Gastroesophageal sphincter (tissue), 4 donors: ENCODE measurements around the gene MTUS2. TPM values are rescaled to one million over a fixed set of nuclear protein-coding genes. Genes with fewer than 3 reads are reported as not detected.
A peak's percentile ranks its signal among the peaks of the same experiment; 100 is the strongest.

ENCODE experiments used
- ATAC-seq: fragments of 150-250 bp; one replicate; pipeline ENCODE4 v1.9.1; 2016; ENCODE audit warnings: mild to moderate bottlenecking, moderate library complexity
- H3K27ac ChIP-seq, 4 donors: fragments of 200-600 bp; sonication (generic) in 3 of 4; 1 replicate in 3 of 4; 2 replicates in 1 of 4; pipeline ENCODE4 v1.5.1; 2016 to 2019
- H3K27me3 ChIP-seq: fragments of 200-600 bp; sonication (generic); one replicate; pipeline ENCODE4 v1.5.1; 2019
- H3K36me3 ChIP-seq, 2 donors: fragments of 200-600 bp; sonication (generic); one replicate each; pipeline ENCODE4 v1.5.1; 2019; ENCODE audit warnings: control low read depth in 1 of 2
- H3K4me1 ChIP-seq, 3 donors: fragments of 200-600 bp; sonication (generic); 1 replicate in 2 of 3; 2 replicates in 1 of 3; pipeline ENCODE4 v1.5.1; 2016 to 2019; ENCODE audit warnings: control low read depth in 2 of 3
- H3K4me3 ChIP-seq, 2 donors: fragments of 200-600 bp; sonication (generic); one replicate each; pipeline ENCODE4 v1.5.1; 2019; ENCODE audit warnings: mild to moderate bottlenecking in 1 of 2, moderate library complexity in 1 of 2
- H3K9me3 ChIP-seq, 3 donors: fragments of 200-600 bp; sonication (generic); one replicate each; pipeline ENCODE4 v1.5.1; 2017 to 2019; ENCODE audit warnings: control low read depth in 2 of 3
- EP300 ChIP-seq: sonication (generic); formaldehyde crosslinking; IDR thresholded peaks from one replicate; pipeline ENCODE4 v1.6.1; 2017; ENCODE audit warnings: antibody characterized with exemption, mild to moderate bottlenecking
- POLR2A ChIP-seq, 2 donors: fragments of 450-650 bp; IDR thresholded peaks; one replicate each; pipeline ENCODE4 v1.6.1; 2017; ENCODE audit warnings: antibody characterized with exemption in 2 of 2, mild to moderate bottlenecking in 2 of 2, moderate library complexity in 1 of 2
- POLR2AphosphoS5 ChIP-seq: sonication (generic); formaldehyde crosslinking; IDR thresholded peaks from one replicate; pipeline ENCODE4 v1.6.1; 2017; ENCODE audit warnings: antibody characterized with exemption
- WGBS, 2 donors: methylation state at CpG; one replicate each; pipeline ENCODE4 v1.1.5; 2018; ENCODE audit warnings: low coverage in 1 of 2; 5-methylcytosine and 5-hydroxymethylcytosine counted together
- total RNA-seq, 4 donors: library from RNA; depleted of rRNA; stranded (reverse); fragments of >200 nt; gene quantifications; one replicate each; pipeline ENCODE4 v1.1.0, GENCODE V29; 2016
- TF ChIP-seq, protein P1 (sequence below), 4 experiments: fragments of 200-600 bp in 2 of 4; fragments of 450-650 bp in 2 of 4; sonication (generic) in 1 of 4; IDR thresholded peaks; one replicate each; pipeline ENCODE4 v1.5.1; 2017 to 2019; ENCODE audit warnings: antibody characterized with exemption in 4 of 4, mild to moderate bottlenecking in 2 of 4, moderate library complexity in 2 of 4

MTUS2 gene
- total RNA-seq, 4 donors from 2014 or later: 0.67 to 36.7 (median 18.4) TPM

DNA sequence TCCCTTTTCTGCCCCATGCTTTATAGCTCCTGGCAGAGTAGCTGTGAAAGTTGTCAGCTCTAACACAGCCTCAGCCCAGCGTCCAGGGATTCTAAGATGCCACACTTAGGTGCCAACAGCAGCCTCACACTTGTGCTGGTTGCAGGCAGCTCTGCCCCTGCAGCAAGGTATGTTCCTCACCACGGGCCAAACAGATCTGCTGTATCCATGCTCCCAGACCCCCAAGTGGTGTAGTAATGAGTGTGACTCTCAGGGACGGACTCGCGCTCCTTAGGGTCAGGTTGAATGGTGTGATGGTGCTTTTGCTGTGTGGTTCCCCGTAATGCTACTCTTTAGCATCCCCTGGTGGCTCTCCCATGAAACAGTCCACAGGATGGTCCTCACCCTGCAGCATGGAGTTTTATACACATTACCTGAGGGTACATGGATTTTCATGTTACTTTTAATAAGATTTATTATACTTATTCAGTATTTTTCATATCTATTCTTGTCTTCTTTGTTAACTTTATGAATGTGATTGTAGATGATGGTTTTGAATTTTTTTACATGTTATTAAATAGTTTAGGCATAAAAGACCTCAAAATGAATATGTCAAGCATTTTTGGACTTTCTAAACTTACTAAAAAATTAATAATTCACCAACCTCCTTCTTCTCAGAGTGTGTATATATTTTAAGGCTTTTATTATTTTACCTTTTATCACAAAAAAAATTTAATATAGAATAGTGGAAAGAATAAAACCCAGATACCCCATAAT lies 542.9 kb downstream of the MTUS2 start:
- no peaks in the 10 kb centered on the region for H3K27me3 ChIP-seq
- no peaks in the 10 kb centered on the region for H3K4me1 ChIP-seq
- H3K4me3 ChIP-seq: no peak overlapping the region
- no peaks in the 10 kb centered on the region for H3K9me3 ChIP-seq
- no peak overlapping the region for H3K27ac ChIP-seq
- TF ChIP-seq EP300: no peak
- no peak for TF ChIP-seq POLR2AphosphoS5
- TF ChIP-seq, protein P1, sequence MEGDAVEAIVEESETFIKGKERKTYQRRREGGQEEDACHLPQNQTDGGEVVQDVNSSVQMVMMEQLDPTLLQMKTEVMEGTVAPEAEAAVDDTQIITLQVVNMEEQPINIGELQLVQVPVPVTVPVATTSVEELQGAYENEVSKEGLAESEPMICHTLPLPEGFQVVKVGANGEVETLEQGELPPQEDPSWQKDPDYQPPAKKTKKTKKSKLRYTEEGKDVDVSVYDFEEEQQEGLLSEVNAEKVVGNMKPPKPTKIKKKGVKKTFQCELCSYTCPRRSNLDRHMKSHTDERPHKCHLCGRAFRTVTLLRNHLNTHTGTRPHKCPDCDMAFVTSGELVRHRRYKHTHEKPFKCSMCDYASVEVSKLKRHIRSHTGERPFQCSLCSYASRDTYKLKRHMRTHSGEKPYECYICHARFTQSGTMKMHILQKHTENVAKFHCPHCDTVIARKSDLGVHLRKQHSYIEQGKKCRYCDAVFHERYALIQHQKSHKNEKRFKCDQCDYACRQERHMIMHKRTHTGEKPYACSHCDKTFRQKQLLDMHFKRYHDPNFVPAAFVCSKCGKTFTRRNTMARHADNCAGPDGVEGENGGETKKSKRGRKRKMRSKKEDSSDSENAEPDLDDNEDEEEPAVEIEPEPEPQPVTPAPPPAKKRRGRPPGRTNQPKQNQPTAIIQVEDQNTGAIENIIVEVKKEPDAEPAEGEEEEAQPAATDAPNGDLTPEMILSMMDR (IDR thresholded peaks at IDR 0.05): peak; percentile 79 to 88 (median 84)
- no peak for TF ChIP-seq POLR2A (IDR thresholded peaks at IDR 0.05)
- ATAC-seq: peak; percentile 86
- WGBS, 2 donors: 4 to 6% methylated on average over 3 to 6 of the region's 6 CpGs
- no peaks in the 10 kb centered on the region for H3K36me3 ChIP-seq

DNA sequence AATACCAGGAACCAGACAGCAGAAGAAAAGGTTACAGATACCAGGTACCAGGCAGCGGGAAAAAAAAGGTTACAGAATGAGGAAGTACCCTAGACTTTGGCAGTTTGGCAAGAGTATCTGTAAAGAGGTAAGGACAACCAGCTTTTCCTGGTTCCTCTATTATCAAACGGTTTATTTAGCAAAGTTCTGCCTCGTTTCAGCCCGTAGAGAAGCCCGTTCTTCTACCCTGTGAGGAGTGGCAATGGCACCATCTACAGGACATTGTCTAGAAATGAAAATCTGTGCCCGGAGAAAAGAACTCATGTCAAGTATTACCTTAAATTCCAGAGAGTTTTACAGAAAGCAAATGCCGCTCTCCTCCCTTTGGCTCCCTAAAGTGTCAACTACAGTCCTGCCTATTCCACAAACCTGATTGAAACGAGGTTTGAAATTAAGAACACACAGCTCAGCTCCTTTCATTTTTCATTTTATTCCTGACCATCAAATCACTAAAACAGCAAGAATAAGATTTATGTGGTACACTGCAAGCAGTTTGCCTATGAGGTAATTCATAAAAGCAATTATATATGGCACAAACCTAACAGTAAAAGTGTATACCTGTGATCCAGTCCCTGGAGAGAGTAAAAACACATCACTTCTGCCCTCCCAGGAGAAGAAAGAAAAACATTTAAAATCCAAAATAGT lies 549.1 kb downstream of the MTUS2 start:
- Histone ChIP-seq H3K4me3 (no peak overlapping the region), H3K27me3 (no peaks in the 10 kb centered on the region), H3K9me3 (no peaks in the 10 kb centered on the region), H3K4me1 (no peaks in the 10 kb centered on the region), H3K36me3 (no peaks in the 10 kb centered on the region), H3K27ac (no peak overlapping the region)
- TF ChIP-seq EP300: no peak
- TF ChIP-seq, protein P1 (IDR thresholded peaks at IDR 0.05): peak in 2 of 4 experiments; percentile 31 to 48
- 6% methylated on average over 7 of the region's 8 CpGs for WGBS, 2 donors
- ATAC-seq: peak; percentile 41

DNA sequence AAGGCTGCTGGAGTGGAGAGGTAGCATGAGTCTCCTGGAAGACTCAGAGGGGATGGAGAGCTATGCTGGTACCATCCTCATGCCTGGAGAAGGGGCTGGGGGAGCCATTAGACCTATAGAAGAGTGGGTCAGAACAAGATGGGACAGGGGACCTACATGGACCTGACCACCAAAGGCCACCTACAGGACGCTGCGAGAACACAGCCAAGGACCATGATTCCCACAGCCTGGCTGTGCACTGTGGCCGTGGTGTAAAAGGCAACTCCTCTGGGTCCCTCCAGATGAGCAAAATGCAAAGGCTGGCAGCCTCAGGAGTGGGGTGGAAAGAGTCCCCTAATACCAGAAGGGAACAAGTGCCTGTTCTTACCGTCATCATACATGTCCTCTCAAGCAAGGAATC lies 559.1 kb downstream of the MTUS2 start:
- no peak for ATAC-seq
- Histone ChIP-seq H3K27ac (no peak overlapping the region), H3K4me1 (no peaks in the 10 kb centered on the region), H3K4me3 (no peak overlapping the region), H3K9me3 (no peaks in the 10 kb centered on the region), H3K27me3 (no peaks in the 10 kb centered on the region), H3K36me3 (no peaks in the 10 kb centered on the region)
- no peak for TF ChIP-seq EP300
- TF ChIP-seq, protein P1 (IDR thresholded peaks at IDR 0.05): no peak
- TF ChIP-seq POLR2AphosphoS5: no peak
- TF ChIP-seq POLR2A (IDR thresholded peaks at IDR 0.05): no peak
- 71 to 80% methylated on average over 2 to 4 of the region's 4 CpGs for WGBS, 2 donors

DNA sequence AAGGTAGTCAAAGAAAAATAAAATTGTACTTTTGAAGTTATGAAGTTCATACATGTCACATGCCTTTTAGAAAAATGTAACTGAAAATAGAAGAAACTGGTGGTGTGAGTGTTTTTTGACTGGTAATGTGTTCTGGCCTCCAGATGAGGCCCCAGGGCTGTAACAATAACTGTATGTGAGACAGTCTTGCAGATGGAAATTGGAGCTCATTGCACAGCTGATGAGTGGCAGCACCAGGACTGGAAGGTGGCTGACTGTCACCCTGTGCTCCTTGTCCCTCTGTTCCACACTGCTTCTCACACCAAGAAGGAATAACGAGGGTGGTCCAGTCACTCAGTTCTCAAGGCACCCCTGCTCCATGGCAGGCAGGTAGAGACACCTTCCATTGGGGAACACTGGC lies 559.7 kb downstream of the MTUS2 start:
- no peaks in the 10 kb centered on the region for H3K4me1 ChIP-seq
- H3K27me3 ChIP-seq: no peaks in the 10 kb centered on the region
- TF ChIP-seq POLR2A (IDR thresholded peaks at IDR 0.05): no peak
- TF ChIP-seq, protein P1 (IDR thresholded peaks at IDR 0.05): no peak
- no peak for TF ChIP-seq EP300
- TF ChIP-seq POLR2AphosphoS5: no peak
- no peak overlapping the region for H3K27ac ChIP-seq
- H3K9me3 ChIP-seq: no peaks in the 10 kb centered on the region
- no peak overlapping the region for H3K4me3 ChIP-seq
- H3K36me3 ChIP-seq: no peaks in the 10 kb centered on the region
- no peak for ATAC-seq
- WGBS, 2 donors: 0 to 38% methylated on average over 1 of the region's 1 CpG

DNA sequence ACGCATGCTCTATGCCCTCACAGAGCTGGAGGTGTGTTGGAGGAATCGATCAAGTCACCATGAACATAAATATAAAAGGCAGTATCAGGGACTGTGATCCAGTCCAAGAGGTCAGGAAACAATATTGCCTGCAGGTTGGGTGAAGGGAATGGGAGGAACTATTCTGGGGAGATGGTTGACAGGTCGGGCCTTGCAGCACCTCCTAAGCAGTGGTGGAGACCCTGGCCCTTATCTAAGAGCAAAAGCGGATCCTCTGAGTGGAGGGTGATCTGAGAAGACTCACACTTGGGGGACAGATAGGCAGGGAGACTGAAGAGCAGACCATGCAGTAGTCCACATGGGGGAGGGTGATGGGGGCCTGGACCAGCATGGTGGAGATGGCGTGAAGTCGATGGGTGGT lies 561.9 kb downstream of the MTUS2 start:
- H3K9me3 ChIP-seq: no peaks in the 10 kb centered on the region
- WGBS, 2 donors: 90 to 94% methylated on average over 5 to 6 of the region's 6 CpGs
- no peak for ATAC-seq
- no peaks in the 10 kb centered on the region for H3K27me3 ChIP-seq
- H3K36me3 ChIP-seq: no peaks in the 10 kb centered on the region
- H3K4me3 ChIP-seq: no peak overlapping the region
- TF ChIP-seq, protein P1 (IDR thresholded peaks at IDR 0.05): no peak
- TF ChIP-seq POLR2A (IDR thresholded peaks at IDR 0.05) (no peak), EP300 (no peak), POLR2AphosphoS5 (no peak)
- H3K27ac ChIP-seq: no peak overlapping the region
- no peaks in the 10 kb centered on the region for H3K4me1 ChIP-seq
